Activated naive CD4-positive, alpha-beta T cell treated with anti-CD3 and anti-CD28 coated beads, Interleukin-2, amount 10 ng/mL, durations not matched to agents 7 days and 5 days (primary cell): ENCODE measurements around the gene KSR2.
"Not testable (repeated sequence)": the region's sequence is repeated elsewhere in the genome, so short reads cannot be mapped to it uniquely, and the experiment has no call there.

Experiments used
- CTCF ChIA-PET: fragments of 350-600 bp; sonication (Branson Sonifier 250); formaldehyde crosslinking; loops from one replicate; lab custom pipeline; 2021; ENCODE audit warnings: antibody characterized with exemption; lab: Charles Lee
- DNase-seq: peaks from one replicate; pipeline ENCODE4 v3.0.0-alpha.2; 2020
- H3K27ac Mint-ChIP-seq: one replicate; pipeline ENCODE4 v1.8.0; 2021; ENCODE audit warnings: mild to moderate bottlenecking, moderate library complexity, mixed read lengths
- H3K27me3 Mint-ChIP-seq: one replicate; pipeline ENCODE4 v1.8.0; 2021; ENCODE audit warnings: mild to moderate bottlenecking, mixed read lengths
- H3K36me3 Mint-ChIP-seq: one replicate; pipeline ENCODE4 v1.8.0; 2021; ENCODE audit warnings: mixed read lengths
- H3K4me1 Mint-ChIP-seq: one replicate; pipeline ENCODE4 v1.8.0; 2021; ENCODE audit warnings: mixed read lengths
- H3K4me3 Mint-ChIP-seq: one replicate; pipeline ENCODE4 v1.8.0; 2021; ENCODE audit warnings: mild to moderate bottlenecking, moderate library complexity, mixed read lengths
- H3K9me3 Mint-ChIP-seq: one replicate; pipeline ENCODE4 v1.8.0; 2021; ENCODE audit warnings: mixed read lengths

Gene KSR2

DNA sequence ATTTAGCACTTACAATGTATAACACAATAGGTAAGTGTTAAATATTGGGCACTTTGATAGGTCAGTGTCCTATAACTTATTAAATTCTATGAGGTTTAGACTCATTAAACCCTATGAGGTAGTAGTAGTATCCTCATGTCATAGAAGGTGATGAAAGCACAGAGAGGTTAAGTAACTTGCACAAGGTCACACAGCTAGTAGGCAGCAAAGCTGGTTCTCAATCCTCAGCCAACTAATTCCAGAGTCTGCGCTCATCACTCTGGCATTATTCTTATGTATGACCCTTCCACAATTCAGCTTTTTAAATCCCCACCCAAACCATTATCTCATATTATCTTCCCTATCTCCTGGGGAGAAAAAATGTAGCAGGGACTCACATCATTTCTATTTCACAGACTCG is 141.1 kb downstream of the KSR2 start:
- H3K9me3 Mint-ChIP-seq: peaks cover 23% of the 10 kb centered on the region
- no peak overlapping the region for H3K27ac Mint-ChIP-seq
- no peaks in the 10 kb centered on the region for H3K36me3 Mint-ChIP-seq
- H3K4me1 Mint-ChIP-seq: no peaks in the 10 kb centered on the region
- CTCF ChIA-PET: no interaction called here
- DNase-seq: no peak
- peaks cover 3% of the 10 kb centered on the region for H3K27me3 Mint-ChIP-seq
- H3K4me3 Mint-ChIP-seq: no peak overlapping the region

DNA sequence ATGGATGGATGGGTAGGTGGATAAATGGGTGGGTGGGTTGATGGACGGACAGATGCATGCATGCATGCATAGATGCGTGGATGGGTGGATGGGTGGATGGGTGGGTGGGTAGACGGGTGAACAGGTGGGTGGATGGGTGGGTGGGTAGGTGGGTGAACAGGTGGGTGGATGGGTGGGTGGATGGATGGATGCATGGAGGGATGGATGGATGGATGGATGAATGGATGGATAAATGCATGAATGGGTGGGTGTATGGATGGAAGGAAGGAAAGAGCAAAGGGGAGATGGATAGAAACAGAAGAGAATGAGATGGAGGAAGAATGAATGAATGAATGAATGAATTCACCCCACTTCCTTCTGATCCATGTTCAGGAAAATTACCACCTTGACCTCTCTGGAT is 143.0 kb downstream of the KSR2 start:
- H3K36me3 Mint-ChIP-seq: no peaks in the 10 kb centered on the region
- H3K9me3 Mint-ChIP-seq: peaks cover 22% of the 10 kb centered on the region
- no peak overlapping the region for H3K27ac Mint-ChIP-seq
- CTCF ChIA-PET: no interaction called here
- no peaks in the 10 kb centered on the region for H3K27me3 Mint-ChIP-seq
- no peak for DNase-seq
- no peak overlapping the region for H3K4me3 Mint-ChIP-seq
- H3K4me1 Mint-ChIP-seq: no peaks in the 10 kb centered on the region

DNA sequence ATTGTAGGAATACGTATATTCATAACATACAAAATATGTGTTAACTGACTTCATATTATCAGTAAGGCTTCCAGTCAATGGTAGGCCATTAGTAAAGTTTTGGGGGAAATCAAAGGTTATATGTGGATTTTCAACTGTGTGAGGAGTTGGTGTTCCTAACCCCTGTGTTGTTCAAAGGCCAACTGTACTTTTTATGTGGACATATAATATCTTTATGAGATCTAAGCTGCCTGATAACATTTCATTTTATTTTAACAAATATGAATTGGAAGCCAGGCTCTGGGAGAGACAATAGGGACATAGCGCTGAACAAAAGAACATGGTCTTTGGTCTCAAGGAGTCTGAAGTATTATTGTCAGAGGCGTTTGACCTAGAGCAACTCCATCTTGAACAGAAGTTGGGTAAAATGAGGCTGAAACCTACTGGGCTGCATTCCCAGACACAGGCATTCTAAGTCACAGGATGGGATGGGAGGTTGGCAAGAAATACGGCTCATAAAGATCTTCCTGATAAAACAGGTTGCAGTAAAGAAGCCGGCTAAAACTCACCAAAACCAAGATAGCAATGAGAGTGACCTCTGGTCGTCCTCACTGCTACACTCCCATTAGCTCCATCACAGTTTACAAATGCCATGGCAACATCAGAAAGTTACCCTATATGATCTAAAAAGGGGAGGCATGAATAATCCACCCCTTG is 147.2 kb downstream of the KSR2 start:
- Mint-ChIP-seq H3K9me3 (peaks cover 2% of the 10 kb centered on the region), H3K4me1 (no peaks in the 10 kb centered on the region), H3K4me3 (no peak overlapping the region), H3K36me3 (no peaks in the 10 kb centered on the region), H3K27ac (no peak overlapping the region), H3K27me3 (no peaks in the 10 kb centered on the region)
- DNase-seq: no peak
- CTCF ChIA-PET: no interaction called here

DNA sequence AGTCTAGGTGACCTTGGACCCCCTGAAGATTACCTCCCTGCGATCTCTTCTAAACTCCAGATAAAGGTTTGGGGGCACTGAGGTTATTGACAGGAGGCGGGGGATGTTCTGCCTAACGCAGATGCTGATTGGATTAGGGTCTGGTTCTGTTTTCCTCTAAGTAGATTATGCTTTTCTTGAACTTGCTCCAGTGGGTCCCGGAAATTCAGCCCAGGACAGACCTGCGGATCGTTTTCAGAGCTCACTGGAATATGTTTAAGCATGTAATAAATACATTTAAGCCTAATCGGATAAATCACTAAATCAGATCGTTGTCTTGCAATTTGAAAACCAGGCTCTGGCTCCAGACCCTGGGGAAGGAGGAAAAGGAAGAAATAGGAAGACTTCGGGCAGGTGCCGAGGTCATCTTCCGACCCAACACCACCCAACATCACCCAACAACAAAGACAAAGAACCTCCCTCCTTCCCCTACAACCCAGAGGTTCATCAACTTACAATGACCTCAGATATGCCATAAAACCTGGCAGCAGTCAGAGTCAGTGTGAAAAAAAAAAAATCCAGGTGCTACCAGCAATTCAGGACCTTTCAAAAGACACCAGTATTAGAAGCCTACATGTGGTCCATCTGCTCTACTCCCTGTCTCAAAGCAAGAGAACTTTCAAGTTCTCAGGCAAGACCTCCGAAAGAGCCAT is 148.4 kb downstream of the KSR2 start:
- Mint-ChIP-seq H3K4me1 (no peaks in the 10 kb centered on the region), H3K9me3 (peaks cover 1% of the 10 kb centered on the region), H3K27ac (no peak overlapping the region), H3K27me3 (no peaks in the 10 kb centered on the region), H3K4me3 (no peak overlapping the region), H3K36me3 (no peaks in the 10 kb centered on the region)
- DNase-seq: no peak
- CTCF ChIA-PET: no interaction called here

DNA sequence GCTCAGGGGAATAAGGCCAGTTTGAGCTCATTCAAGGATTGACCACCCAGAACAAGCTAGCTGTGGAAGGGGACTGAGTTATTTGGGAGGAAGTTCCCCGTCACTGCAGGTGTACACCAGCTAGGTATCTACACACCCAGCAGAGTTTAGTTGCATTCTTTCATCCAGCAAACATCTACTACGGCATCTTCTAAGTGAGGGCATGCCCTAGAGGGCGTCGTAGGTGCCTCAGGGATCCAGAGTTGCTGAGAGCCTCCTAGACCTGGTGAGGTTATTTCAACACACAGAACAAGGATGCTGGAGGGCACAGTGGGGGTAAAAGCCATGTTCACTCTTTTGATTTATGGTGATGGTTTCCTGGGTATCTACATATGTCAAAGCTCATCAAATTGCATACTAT is 149.6 kb downstream of the KSR2 start:
- H3K27ac Mint-ChIP-seq: no peak overlapping the region
- no peaks in the 10 kb centered on the region for H3K27me3 Mint-ChIP-seq
- no peak for DNase-seq
- H3K36me3 Mint-ChIP-seq: no peaks in the 10 kb centered on the region
- CTCF ChIA-PET: interaction anchor here (1.4 kb wide), 1 partner anchor 18 kb away, joined by 6 read pairs; no protein-coding TSS in a partner anchor
- H3K9me3 Mint-ChIP-seq: peaks cover 2% of the 10 kb centered on the region
- H3K4me3 Mint-ChIP-seq: no peak overlapping the region
- no peaks in the 10 kb centered on the region for H3K4me1 Mint-ChIP-seq

DNA sequence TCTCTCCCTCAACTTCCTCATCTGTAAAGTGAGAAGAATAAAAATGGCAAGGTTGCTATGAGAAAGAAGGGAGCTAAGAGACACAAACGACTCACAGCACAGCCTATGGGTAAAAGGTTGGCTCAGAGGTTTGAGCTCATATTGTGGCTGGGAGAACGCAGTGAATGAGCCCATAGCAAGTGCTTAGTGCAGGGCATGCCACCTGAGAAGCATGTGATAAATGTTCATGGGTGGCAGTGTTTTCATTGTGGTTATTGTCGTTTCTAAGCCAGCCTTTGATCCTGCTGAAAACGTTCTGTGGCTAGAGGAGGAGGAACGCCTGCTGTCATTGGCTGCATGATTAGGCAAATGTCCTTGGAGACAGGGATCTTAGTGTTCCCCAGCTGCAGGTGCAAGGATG is 150.4 kb downstream of the KSR2 start:
- H3K4me1 Mint-ChIP-seq: no peaks in the 10 kb centered on the region
- peaks cover 2% of the 10 kb centered on the region for H3K9me3 Mint-ChIP-seq
- DNase-seq: no peak
- CTCF ChIA-PET: interaction anchor here (1.4 kb wide), 1 partner anchor 19 kb away, joined by 6 read pairs; no protein-coding TSS in a partner anchor
- H3K27me3 Mint-ChIP-seq: no peaks in the 10 kb centered on the region
- H3K4me3 Mint-ChIP-seq: no peak overlapping the region
- H3K36me3 Mint-ChIP-seq: no peaks in the 10 kb centered on the region
- H3K27ac Mint-ChIP-seq: no peak overlapping the region

DNA sequence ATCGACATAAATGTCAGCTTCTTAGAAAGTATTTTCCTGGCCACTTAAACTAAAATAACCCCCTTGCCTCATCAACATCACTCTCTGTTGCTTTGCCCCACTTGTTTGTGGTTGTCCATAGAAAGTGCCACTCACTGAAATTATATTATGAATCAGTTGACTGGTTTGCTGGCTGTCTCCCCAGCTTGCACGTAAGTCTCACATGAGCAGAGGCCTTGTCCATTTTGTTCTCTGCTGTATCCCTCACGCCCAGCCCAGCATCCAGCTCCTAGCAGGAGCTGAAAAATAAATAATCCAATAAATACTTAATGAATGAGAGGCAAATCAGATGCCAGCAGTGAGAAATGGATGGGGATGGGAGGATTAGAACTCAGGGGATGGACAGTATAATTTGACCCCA is 159.3 kb downstream of the KSR2 start:
- H3K9me3 Mint-ChIP-seq: no peaks in the 10 kb centered on the region
- H3K4me3 Mint-ChIP-seq: no peak overlapping the region
- H3K27ac Mint-ChIP-seq: no peak overlapping the region
- H3K36me3 Mint-ChIP-seq: no peaks in the 10 kb centered on the region
- CTCF ChIA-PET: interaction anchor here (1.8 kb wide), 1 partner anchor 27 kb away, joined by 5 read pairs; no protein-coding TSS in a partner anchor
- H3K27me3 Mint-ChIP-seq: peaks cover 4% of the 10 kb centered on the region
- H3K4me1 Mint-ChIP-seq: no peaks in the 10 kb centered on the region
- no peak for DNase-seq

DNA sequence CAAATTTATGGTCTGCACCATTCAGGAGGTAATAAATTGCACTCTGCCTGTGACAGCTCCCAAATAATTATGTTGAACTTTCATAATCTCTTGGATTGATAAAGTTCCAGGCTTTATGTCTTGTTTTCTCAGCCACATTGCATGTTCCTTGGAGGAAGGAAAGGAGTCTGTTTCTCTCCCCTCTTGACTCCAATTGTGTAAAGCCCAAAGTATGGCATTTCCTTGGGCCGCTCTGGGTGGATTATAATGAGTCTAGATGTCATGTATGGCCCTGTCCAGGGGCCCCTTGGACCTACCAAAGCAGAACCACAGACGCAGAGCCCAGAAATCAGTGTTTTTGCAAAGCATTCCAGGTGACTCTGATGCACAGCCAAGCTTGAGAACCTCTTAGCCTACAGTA is 160.8 kb downstream of the KSR2 start:
- no peaks in the 10 kb centered on the region for H3K36me3 Mint-ChIP-seq
- no peak overlapping the region for H3K27ac Mint-ChIP-seq
- H3K4me3 Mint-ChIP-seq: no peak overlapping the region
- H3K27me3 Mint-ChIP-seq: peaks cover 4% of the 10 kb centered on the region
- CTCF ChIA-PET: no interaction called here
- DNase-seq: no peak
- no peaks in the 10 kb centered on the region for H3K4me1 Mint-ChIP-seq
- H3K9me3 Mint-ChIP-seq: no peaks in the 10 kb centered on the region

DNA sequence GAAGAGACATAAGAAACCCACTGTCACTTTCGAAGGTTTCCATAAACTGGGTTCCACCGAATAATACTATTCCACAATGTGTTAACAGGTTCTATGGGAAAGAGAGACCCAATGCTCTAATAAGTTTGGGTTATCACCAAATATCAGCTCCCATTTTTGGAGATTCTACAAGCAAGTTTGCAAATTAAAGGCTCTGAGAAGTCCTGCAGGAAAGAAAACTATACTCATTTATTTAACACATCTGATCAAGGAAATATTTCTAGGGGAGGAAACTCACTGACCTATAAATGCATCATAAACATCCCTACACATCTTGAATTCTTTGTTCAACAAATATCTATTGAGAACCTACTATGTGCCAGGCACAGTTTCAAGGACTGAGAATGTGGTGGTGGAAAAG is 161.4 kb downstream of the KSR2 start:
- Mint-ChIP-seq H3K27ac (no peak overlapping the region), H3K4me1 (no peaks in the 10 kb centered on the region), H3K4me3 (no peak overlapping the region), H3K9me3 (no peaks in the 10 kb centered on the region), H3K36me3 (no peaks in the 10 kb centered on the region), H3K27me3 (peaks cover 4% of the 10 kb centered on the region)
- no peak for DNase-seq
- CTCF ChIA-PET: no interaction called here

DNA sequence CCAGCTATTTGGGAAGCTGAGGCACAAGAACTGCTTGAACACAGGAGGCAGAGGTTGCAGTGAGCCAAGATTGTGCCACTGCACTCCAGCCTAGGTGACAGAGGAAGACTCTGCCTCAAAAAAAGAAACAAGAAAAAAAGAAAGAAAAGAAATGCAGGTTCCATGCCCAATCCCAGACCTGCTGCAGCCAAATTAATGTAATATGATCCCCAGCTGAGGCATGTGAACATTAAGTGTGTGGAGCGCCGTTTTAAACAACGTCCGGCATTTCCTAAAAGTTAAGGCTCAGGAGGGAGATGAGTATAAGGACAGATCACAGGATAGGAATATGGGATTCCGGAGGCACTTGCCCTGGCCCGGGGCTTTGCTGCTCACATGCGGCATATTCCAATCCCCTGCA is 162.9 kb downstream of the KSR2 start:
- no peaks in the 10 kb centered on the region for H3K9me3 Mint-ChIP-seq
- H3K4me3 Mint-ChIP-seq: no peak overlapping the region
- DNase-seq: no peak
- H3K27ac Mint-ChIP-seq: no peak overlapping the region
- CTCF ChIA-PET: no interaction called here
- no peaks in the 10 kb centered on the region for H3K36me3 Mint-ChIP-seq
- no peaks in the 10 kb centered on the region for H3K4me1 Mint-ChIP-seq
- peaks cover 4% of the 10 kb centered on the region for H3K27me3 Mint-ChIP-seq

DNA sequence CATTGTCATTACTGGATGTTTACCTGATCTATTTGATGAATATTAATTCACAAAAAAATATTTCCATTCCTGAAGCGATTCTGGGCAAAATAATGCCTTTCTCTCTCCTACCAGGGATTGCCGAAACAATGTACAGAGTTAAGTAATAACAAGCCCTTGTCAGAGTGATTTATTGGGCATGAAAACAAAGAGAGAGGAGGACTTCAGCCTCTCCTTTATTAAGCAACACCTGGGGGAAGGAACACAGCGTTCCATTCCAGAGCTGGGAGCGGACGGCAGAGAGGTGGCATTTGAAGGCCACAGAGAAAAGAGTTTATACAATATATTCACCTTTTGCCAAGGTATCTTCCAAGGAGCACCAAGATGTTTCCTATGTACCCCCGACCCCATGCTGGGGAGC is 165.8 kb downstream of the KSR2 start:
- Mint-ChIP-seq H3K27me3 (no peaks in the 10 kb centered on the region), H3K36me3 (no peaks in the 10 kb centered on the region), H3K9me3 (no peaks in the 10 kb centered on the region)

DNA sequence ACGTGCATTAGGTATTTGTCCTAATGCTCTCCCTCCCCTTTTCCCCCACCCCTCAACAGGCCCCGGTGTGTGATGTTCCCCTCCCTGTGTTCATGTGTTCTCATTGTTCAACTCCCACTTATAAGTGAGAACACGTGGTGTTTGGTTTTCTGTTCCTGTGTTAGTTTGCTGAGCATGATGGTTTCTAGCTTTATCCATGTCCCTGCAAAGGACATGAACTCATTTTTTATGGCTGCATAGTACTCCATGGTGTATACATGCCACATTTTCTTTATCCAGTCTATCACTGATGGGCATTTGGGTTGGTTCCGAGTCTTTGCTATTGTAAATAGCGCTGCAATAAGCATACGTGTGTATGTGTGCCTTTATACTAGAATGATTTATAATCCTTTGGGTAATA is 168.1 kb downstream of the KSR2 start:
- H3K4me3 Mint-ChIP-seq, H3K36me3 Mint-ChIP-seq, DNase-seq, H3K27me3 Mint-ChIP-seq, CTCF ChIA-PET, H3K4me1 Mint-ChIP-seq, H3K9me3 Mint-ChIP-seq, H3K27ac Mint-ChIP-seq: not testable (repeated sequence)

More for the DNA sequence above, 165.8 kb downstream of the KSR2 start:
- H3K4me1 Mint-ChIP-seq: no peaks in the 10 kb centered on the region
- DNase-seq: no peak
- no peak overlapping the region for H3K4me3 Mint-ChIP-seq
- CTCF ChIA-PET: no interaction called here
- H3K27ac Mint-ChIP-seq: no peak overlapping the region

DNA sequence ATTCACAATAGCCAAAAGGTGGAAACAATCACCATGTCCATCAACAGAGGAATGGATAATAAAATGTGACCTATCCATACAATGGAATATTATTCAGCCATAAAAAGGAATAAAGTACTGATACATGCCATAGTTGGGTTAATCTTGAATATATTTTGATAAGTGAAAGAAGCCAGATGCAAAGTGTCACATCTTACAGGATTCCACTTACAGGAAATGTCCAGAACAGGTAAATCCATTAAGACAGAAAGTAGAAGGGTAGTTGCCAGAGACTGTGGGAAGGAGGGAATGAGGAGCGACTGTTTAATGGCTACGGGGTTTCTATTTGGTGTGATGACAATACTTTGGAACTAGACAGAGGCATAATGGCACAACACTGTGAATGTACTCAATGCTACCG is 171.6 kb downstream of the KSR2 start:
- Mint-ChIP-seq H3K27me3 (no peaks in the 10 kb centered on the region), H3K4me1 (no peaks in the 10 kb centered on the region), H3K36me3 (no peaks in the 10 kb centered on the region), H3K4me3 (no peak overlapping the region), H3K27ac (no peak overlapping the region), H3K9me3 (peaks cover 7% of the 10 kb centered on the region)
- CTCF ChIA-PET: no interaction called here
- DNase-seq: no peak

DNA sequence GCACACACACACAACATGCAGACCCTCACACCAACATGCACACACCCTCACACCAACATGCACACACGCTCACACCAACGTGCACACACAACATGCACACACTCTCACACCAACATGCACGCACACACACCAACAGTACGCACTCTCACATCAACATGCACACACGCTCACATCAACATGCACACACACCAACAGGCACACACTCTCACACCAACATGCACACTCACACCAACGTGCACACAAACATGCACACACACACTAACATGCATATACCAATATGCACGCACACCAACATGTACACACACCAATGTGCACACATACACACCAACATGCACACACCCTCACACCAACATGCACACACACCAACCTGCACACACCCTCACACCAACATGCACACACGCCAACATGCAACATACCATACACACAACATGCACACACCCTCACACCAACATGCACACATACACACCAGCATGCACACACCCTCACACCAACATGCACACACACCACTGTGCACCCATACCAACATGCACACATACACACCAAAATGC is 175.8 kb downstream of the KSR2 start:
- CTCF ChIA-PET: no interaction called here
- H3K36me3 Mint-ChIP-seq: no peaks in the 10 kb centered on the region
- no peaks in the 10 kb centered on the region for H3K4me1 Mint-ChIP-seq
- peaks cover 7% of the 10 kb centered on the region for H3K9me3 Mint-ChIP-seq
- no peaks in the 10 kb centered on the region for H3K27me3 Mint-ChIP-seq
- H3K4me3 Mint-ChIP-seq: no peak overlapping the region
- H3K27ac Mint-ChIP-seq: no peak overlapping the region
- DNase-seq: no peak

DNA sequence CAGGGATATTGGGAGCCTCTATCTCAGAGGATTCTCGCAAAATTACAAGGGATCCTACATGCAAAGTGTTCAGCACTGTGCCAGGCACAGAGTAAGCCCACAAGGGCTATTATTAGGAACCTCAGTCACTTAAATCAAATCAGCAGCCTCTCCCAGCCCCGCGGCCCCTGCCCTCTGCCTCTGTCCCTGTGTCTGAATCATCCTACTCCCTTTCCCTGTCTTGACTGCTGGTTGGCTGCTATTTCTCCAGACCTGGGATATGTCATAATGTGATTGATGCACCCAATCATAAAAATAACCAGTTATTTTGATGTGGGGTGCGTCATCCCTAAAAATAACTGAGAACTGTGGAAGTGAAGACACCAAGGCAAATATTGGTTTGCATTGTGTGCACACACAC is 176.3 kb downstream of the KSR2 start:
- Mint-ChIP-seq H3K27ac (no peak overlapping the region), H3K27me3 (no peaks in the 10 kb centered on the region), H3K36me3 (no peaks in the 10 kb centered on the region), H3K9me3 (peaks cover 7% of the 10 kb centered on the region), H3K4me1 (no peaks in the 10 kb centered on the region), H3K4me3 (no peak overlapping the region)
- DNase-seq: no peak
- CTCF ChIA-PET: no interaction called here
